Measurements from ENCODE around the gene PROKR1.
"Not testable (repeated sequence)": the region's sequence is repeated elsewhere in the genome, so short reads cannot be mapped to it uniquely, and the experiment has no call there.

PROKR1 gene

DNA sequence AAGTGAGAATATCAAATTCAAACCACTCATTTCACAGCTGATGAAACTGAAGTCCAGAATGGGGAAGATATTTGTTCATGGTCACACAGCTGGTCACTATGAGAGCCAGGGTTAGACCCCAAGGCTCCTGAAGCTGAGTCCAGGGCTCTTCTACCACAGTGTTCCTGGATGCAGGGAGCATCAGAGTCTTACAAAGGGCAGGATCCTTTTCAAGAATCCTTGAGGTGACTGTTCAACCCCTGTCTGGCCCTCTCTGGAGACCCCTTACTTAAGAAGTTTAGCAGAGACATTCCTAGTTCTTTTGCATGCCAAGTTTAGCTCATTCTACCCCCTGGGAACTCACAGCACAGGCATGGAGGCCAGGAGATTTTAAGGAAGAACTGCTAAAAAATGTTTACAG is 15.7 kb downstream of the PROKR1 start:
- no peak overlapping the region for H3K9ac ChIP-seq (ENCODE audit: low read depth, low read length)
- H3K4me1 ChIP-seq (ENCODE audit: insufficient read depth, low read length) = no peaks in the 10 kb centered on the region
- H3K36me3 ChIP-seq (ENCODE audit: insufficient read depth, low read length) = no peaks in the 10 kb centered on the region
- no peaks in the 10 kb centered on the region for H3K9me3 ChIP-seq (ENCODE audit: insufficient read depth, low read depth, low read length)
- H3K27me3 ChIP-seq (ENCODE audit: insufficient read depth, low read length) = no peaks in the 10 kb centered on the region
- H3K27ac ChIP-seq (ENCODE audit: low read depth, low read length) = no peak overlapping the region
- no peak overlapping the region for H3K4me3 ChIP-seq (ENCODE audit: low read length)

DNA sequence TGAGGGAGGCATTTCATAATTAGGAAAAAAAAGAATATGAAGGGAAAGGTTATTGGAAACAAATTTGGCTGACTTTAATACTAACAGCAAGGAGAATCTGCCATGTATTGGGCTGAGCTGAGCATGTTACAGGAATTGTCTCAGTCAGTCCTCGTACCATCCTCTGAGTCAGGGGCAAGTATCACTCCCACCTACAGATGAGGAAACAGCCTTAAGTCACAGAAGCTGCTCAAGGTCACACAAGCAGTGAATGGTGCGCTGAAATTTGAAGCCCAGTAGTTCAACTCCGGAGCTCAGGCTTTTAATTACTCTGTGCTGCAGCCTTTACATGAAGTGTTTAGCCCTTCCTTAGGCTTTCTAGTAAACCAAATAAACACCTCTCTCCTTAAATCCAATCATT is 17.3 kb downstream of the PROKR1 start:
- Histone ChIP-seq H3K4me1 (ENCODE audit: insufficient read depth, low read length) (no peaks in the 10 kb centered on the region), H3K9me3 (ENCODE audit: insufficient read depth, low read depth, low read length) (no peaks in the 10 kb centered on the region)
- 82% methylated on average over 3 of the region's 3 CpGs for WGBS

DNA sequence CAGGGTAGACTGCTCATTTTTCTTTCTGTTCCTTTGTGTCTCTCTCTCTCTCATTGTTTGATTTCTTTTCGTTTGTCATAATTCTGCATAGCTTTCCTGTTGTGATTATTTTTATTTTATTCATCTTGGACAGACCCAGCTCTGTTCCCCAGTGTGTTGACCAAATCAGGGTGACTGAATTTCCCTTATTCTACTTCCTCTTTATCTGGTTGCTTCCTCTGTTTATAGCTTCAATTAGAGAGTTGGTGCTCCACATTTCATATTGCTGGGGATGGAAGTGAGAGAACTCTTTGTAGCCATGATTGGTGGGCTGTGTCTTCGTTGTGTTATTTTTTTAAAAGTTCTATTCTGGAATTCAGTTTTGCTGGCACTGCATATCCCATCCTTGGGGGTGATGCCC is 19.1 kb downstream of the PROKR1 start:
- no peak overlapping the region for H3K27ac ChIP-seq (ENCODE audit: low read depth, low read length)
- H3K9me3 ChIP-seq (ENCODE audit: insufficient read depth, low read depth, low read length) = peaks cover 5% of the 10 kb centered on the region; the same call in 1 of the 2 replicates
- H3K4me3 ChIP-seq (ENCODE audit: low read length) = no peak overlapping the region

More for the DNA sequence above, 17.3 kb downstream of the PROKR1 start:
- Histone ChIP-seq H3K4me3 (ENCODE audit: low read length) (no peak overlapping the region), H3K36me3 (ENCODE audit: insufficient read depth, low read length) (no peaks in the 10 kb centered on the region), H3K27me3 (ENCODE audit: insufficient read depth, low read length) (no peaks in the 10 kb centered on the region), H3K27ac (ENCODE audit: low read depth, low read length) (no peak overlapping the region), H3K9ac (ENCODE audit: low read depth, low read length) (no peak overlapping the region)

GRCh38 chr2:68663371-68664156 is 20.2 kb downstream of the PROKR1 start:
- WGBS = 93% methylated on average over 7 of the region's 7 CpGs
- no peak overlapping the region for H3K9ac ChIP-seq (ENCODE audit: low read depth, low read length)
- no peak overlapping the region for H3K4me3 ChIP-seq (ENCODE audit: low read length)
- H3K27ac ChIP-seq (ENCODE audit: low read depth, low read length) = no peak overlapping the region
- H3K27me3 ChIP-seq (ENCODE audit: insufficient read depth, low read length) = no peaks in the 10 kb centered on the region
- H3K36me3 ChIP-seq (ENCODE audit: insufficient read depth, low read length) = no peaks in the 10 kb centered on the region
- H3K9me3 ChIP-seq (ENCODE audit: insufficient read depth, low read depth, low read length) = peaks cover 6% of the 10 kb centered on the region; the same call in 1 of the 2 replicates
- no peaks in the 10 kb centered on the region for H3K4me1 ChIP-seq (ENCODE audit: insufficient read depth, low read length)

More for the DNA sequence above, 19.1 kb downstream of the PROKR1 start:
- WGBS = 76% methylated on average over 2 of the region's 2 CpGs
- H3K9ac ChIP-seq (ENCODE audit: low read depth, low read length) = no peak overlapping the region
- H3K27me3 ChIP-seq (ENCODE audit: insufficient read depth, low read length) = no peaks in the 10 kb centered on the region
- H3K4me1 ChIP-seq (ENCODE audit: insufficient read depth, low read length) = no peaks in the 10 kb centered on the region
- H3K36me3 ChIP-seq (ENCODE audit: insufficient read depth, low read length) = no peaks in the 10 kb centered on the region

DNA sequence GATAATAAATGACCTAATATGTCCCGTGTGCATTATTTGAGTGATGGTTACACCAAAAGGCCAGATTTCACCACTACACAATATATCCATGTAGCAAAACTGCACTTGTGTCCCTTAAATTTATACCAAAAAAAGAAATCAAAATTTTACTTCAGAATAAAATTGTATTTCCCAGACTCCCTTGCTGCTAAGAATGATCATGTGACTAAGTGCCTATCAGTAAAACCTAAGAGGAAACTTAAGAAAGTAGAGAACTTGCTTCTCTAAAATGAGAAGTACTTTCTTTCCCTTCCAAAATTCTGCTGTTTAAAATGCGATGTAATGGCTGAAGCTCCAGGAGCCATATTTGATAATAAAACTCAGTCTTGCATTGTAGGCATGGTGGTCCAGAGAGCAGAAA is 24.0 kb downstream of the PROKR1 start:
- Histone ChIP-seq H3K36me3 (ENCODE audit: insufficient read depth, low read length) (no peaks in the 10 kb centered on the region), H3K4me3 (ENCODE audit: low read length) (no peak overlapping the region), H3K27me3 (ENCODE audit: insufficient read depth, low read length) (no peaks in the 10 kb centered on the region), H3K4me1 (ENCODE audit: insufficient read depth, low read length) (peaks cover 7% of the 10 kb centered on the region), H3K9me3 (ENCODE audit: insufficient read depth, low read depth, low read length) (peaks cover 6% of the 10 kb centered on the region; the same call in 1 of the 2 replicates), H3K9ac (ENCODE audit: low read depth, low read length) (no peak overlapping the region), H3K27ac (ENCODE audit: low read depth, low read length) (no peak overlapping the region)
- WGBS = 98% methylated on average over 2 of the region's 2 CpGs

DNA sequence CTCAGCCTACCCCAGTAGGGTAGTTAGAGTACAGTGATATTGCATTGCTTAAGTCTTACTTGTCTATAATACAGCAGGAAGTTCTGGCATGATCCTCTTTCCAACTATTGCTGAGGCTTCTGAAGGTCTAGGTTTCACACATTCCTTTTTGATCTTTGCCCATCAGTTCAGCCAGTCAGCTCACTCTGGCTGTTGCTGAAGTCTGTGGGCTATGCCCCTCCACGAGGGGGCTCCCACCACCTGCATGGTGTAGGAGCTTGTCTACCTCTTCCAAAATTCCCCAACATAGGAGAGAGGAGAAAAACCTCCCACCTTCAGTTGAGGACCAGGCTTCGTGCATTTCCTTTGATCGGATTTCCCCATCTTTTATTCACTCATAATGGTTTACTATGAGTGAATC is 26.3 kb downstream of the PROKR1 start:
- peaks cover 11% of the 10 kb centered on the region; the same call in 1 of the 2 replicates for H3K9me3 ChIP-seq (ENCODE audit: insufficient read depth, low read depth, low read length)
- 85% methylated on average over 1 of the region's 3 CpGs for WGBS
- H3K36me3 ChIP-seq (ENCODE audit: insufficient read depth, low read length) = no peaks in the 10 kb centered on the region
- no peak overlapping the region for H3K4me3 ChIP-seq (ENCODE audit: low read length)
- peaks cover 7% of the 10 kb centered on the region for H3K4me1 ChIP-seq (ENCODE audit: insufficient read depth, low read length)
- H3K9ac ChIP-seq (ENCODE audit: low read depth, low read length) = no peak overlapping the region
- H3K27me3 ChIP-seq (ENCODE audit: insufficient read depth, low read length) = no peaks in the 10 kb centered on the region
- no peak overlapping the region for H3K27ac ChIP-seq (ENCODE audit: low read depth, low read length)

GRCh38 chr2:68671961-68672360 is 28.6 kb downstream of the PROKR1 start:
- Histone ChIP-seq H3K9me3 (ENCODE audit: insufficient read depth, low read depth, low read length) (peaks cover 25% of the 10 kb centered on the region; the same call in 1 of the 2 replicates), H3K27me3 (ENCODE audit: insufficient read depth, low read length) (no peaks in the 10 kb centered on the region), H3K4me1 (ENCODE audit: insufficient read depth, low read length) (peaks cover 7% of the 10 kb centered on the region), H3K36me3 (ENCODE audit: insufficient read depth, low read length) (no peaks in the 10 kb centered on the region), H3K9ac (ENCODE audit: low read depth, low read length) (no peak overlapping the region), H3K4me3 (ENCODE audit: low read length) (no peak overlapping the region), H3K27ac (ENCODE audit: low read depth, low read length) (no peak overlapping the region)
- WGBS = over 99% methylated on average over 4 of the region's 4 CpGs

DNA sequence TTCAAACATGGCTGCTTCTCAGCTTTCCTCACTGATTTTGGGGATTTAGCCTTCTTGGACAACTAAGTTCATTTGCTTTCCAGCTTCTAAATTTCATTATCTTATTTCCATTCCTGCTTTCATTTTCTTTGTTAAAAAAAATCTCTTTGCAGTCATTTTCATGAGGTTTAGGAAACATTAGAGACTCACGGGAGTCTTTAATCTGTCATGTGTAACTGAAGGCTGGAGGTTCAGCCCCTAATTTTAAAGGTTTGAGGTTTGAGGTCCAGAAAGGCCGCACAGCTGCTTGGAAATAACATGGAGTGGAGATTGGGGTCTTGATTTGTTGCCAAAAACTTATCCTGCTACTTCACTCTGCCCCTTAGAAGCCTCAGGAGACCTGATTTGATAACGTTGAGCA is 30.3 kb downstream of the PROKR1 start:
- H3K9ac ChIP-seq (ENCODE audit: low read depth, low read length) = no peak overlapping the region
- no peaks in the 10 kb centered on the region for H3K27me3 ChIP-seq (ENCODE audit: insufficient read depth, low read length)
- H3K4me3 ChIP-seq (ENCODE audit: low read length) = no peak overlapping the region
- no peaks in the 10 kb centered on the region for H3K36me3 ChIP-seq (ENCODE audit: insufficient read depth, low read length)
- H3K27ac ChIP-seq (ENCODE audit: low read depth, low read length) = no peak overlapping the region
- 94% methylated on average over 3 of the region's 3 CpGs for WGBS
- peaks cover 19% of the 10 kb centered on the region; the same call in 1 of the 2 replicates for H3K9me3 ChIP-seq (ENCODE audit: insufficient read depth, low read depth, low read length)
- H3K4me1 ChIP-seq (ENCODE audit: insufficient read depth, low read length) = peaks cover 7% of the 10 kb centered on the region

- no peak overlapping the region for H3K27ac ChIP-seq (ENCODE audit: low read depth, low read length)
- H3K36me3 ChIP-seq (ENCODE audit: insufficient read depth, low read length) = no peaks in the 10 kb centered on the region
- H3K27me3 ChIP-seq (ENCODE audit: insufficient read depth, low read length) = no peaks in the 10 kb centered on the region
- peaks cover 5% of the 10 kb centered on the region for H3K4me1 ChIP-seq (ENCODE audit: insufficient read depth, low read length)
- H3K4me3 ChIP-seq (ENCODE audit: low read length) = no peak overlapping the region
- H3K9me3 ChIP-seq (ENCODE audit: insufficient read depth, low read depth, low read length) = peaks cover 19% of the 10 kb centered on the region; the same call in 1 of the 2 replicates
- no peak overlapping the region for H3K9ac ChIP-seq (ENCODE audit: low read depth, low read length)
These were observed 32.1 kb downstream of the PROKR1 start for GRCh38 chr2:68675470-68675869.

DNA sequence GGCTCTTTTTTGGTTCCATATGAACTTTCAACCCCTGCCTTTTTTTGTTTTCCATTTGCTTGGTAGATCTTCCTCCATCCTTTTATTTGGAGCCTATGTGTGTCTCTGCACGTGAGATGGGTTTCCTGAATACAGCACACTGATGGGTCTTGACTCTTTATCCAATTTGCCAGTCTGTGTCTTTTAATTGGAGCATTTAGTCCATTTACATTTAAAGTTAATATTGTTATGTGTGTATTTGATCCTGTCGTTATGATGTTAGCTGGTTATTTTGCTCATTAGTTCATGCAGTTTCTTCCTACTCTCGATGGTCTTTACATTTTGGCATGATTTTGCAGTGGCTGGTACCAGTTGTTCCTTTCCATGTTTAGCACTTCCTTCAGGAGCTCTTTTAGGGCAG is 34.5 kb downstream of the PROKR1 start:
- H3K4me3 ChIP-seq (ENCODE audit: low read length); H3K27me3 ChIP-seq (ENCODE audit: insufficient read depth, low read length); H3K27ac ChIP-seq (ENCODE audit: low read depth, low read length); H3K9ac ChIP-seq (ENCODE audit: low read depth, low read length); H3K36me3 ChIP-seq (ENCODE audit: insufficient read depth, low read length); H3K4me1 ChIP-seq (ENCODE audit: insufficient read depth, low read length): not testable (repeated sequence)
- peaks cover 26% of the 10 kb centered on the region for H3K9me3 ChIP-seq (ENCODE audit: insufficient read depth, low read depth, low read length)
- WGBS = 71% methylated on average over 2 of the region's 3 CpGs

DNA sequence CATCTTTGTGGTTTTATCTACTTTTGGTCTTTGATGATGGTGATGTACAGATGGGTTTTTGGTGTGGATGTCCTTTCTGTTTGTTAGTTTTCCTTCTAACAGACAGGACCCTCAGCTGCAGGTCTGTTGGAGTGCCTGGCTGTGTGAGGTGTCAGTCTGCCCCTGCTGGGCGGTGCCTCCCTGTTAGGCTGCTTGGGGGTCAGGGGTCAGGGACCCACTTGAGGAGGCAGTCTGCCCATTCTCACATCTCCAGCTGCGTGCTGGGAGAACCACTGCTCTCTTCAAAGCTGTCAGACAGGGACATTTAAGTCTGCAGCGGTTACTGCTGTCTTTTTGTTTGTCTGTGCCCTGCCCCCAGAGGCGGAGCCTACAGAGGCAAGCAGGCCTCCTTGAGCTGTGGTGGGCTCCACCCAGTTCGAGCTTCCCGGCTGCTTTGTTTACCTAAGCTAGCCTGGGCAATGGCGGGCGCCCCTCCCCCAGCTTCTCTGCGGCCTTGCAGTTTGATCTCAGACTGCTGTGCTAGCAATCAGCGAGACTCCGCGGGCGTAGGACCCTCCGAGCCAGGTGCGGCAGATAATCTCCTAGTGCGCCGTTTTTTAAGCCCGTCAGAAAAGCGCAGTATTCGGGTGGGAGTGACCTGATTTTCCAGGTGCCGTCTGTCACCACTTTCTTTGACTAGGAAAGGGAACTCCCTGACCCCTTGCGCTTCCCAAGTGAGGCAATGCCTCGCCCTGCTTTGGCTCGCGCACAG is 36.0 kb downstream of the PROKR1 start:
- Histone ChIP-seq H3K9me3 (ENCODE audit: insufficient read depth, low read depth, low read length) (peaks cover 23% of the 10 kb centered on the region), H3K27ac (ENCODE audit: low read depth, low read length) (peak overlapping the region; percentile 55; the same call in 1 of the 2 replicates), H3K4me3 (ENCODE audit: low read length) (peak overlapping the region; percentile 52), H3K9ac (ENCODE audit: low read depth, low read length) (peak overlapping the region; percentile 69)
- WGBS = 19% methylated on average over 21 of the region's 25 CpGs
- not testable (repeated sequence) for H3K36me3 ChIP-seq (ENCODE audit: insufficient read depth, low read length); H3K27me3 ChIP-seq (ENCODE audit: insufficient read depth, low read length); H3K4me1 ChIP-seq (ENCODE audit: insufficient read depth, low read length)

Measured in HUES64 (cell line).